ENCODE results near the gene OPCML.

OPCML gene

GRCh38 chr11:133326332-133326731 lies 206.0 kb downstream of the OPCML start:
- Histone ChIP-seq H3K4me3 (ENCODE audit: insufficient read depth, low read depth, low read length) (no peak overlapping the region), H3K27me3 (ENCODE audit: control insufficient read depth, insufficient read depth, low read length, poor library complexity, severe bottlenecking) (no peaks in the 10 kb centered on the region), H3K9me3 (ENCODE audit: control insufficient read depth, low read length) (no peaks in the 10 kb centered on the region), H3K36me3 (ENCODE audit: control insufficient read depth, insufficient read depth, low read length) (no peaks in the 10 kb centered on the region), H3K4me1 (ENCODE audit: control insufficient read depth, insufficient read depth, low read length) (no peaks in the 10 kb centered on the region), H3K27ac (ENCODE audit: insufficient read depth, low read depth, low read length, poor library complexity, severe bottlenecking) (no peak overlapping the region)
- WGBS, 2 experiments: 97% methylated on average over 2 of the region's 2 CpGs

GRCh38 chr11:133325711-133326110 lies 206.6 kb downstream of the OPCML start:
- Histone ChIP-seq H3K27me3 (ENCODE audit: control insufficient read depth, insufficient read depth, low read length, poor library complexity, severe bottlenecking) (no peaks in the 10 kb centered on the region), H3K4me3 (ENCODE audit: insufficient read depth, low read depth, low read length) (no peak overlapping the region), H3K27ac (ENCODE audit: insufficient read depth, low read depth, low read length, poor library complexity, severe bottlenecking) (no peak overlapping the region), H3K36me3 (ENCODE audit: control insufficient read depth, insufficient read depth, low read length) (no peaks in the 10 kb centered on the region), H3K9me3 (ENCODE audit: control insufficient read depth, low read length) (no peaks in the 10 kb centered on the region), H3K4me1 (ENCODE audit: control insufficient read depth, insufficient read depth, low read length) (no peaks in the 10 kb centered on the region)
- 53% methylated on average over 3 of the region's 3 CpGs for WGBS, 2 experiments

- no peaks in the 10 kb centered on the region for H3K4me1 ChIP-seq (ENCODE audit: control insufficient read depth, insufficient read depth, low read length)
- H3K27me3 ChIP-seq (ENCODE audit: control insufficient read depth, insufficient read depth, low read length, poor library complexity, severe bottlenecking): no peaks in the 10 kb centered on the region
- no peak overlapping the region for H3K4me3 ChIP-seq (ENCODE audit: insufficient read depth, low read depth, low read length)
- 83 to 88% methylated on average over 3 of the region's 3 CpGs for WGBS, 2 experiments
- no peak overlapping the region for H3K27ac ChIP-seq (ENCODE audit: insufficient read depth, low read depth, low read length, poor library complexity, severe bottlenecking)
- no peaks in the 10 kb centered on the region for H3K9me3 ChIP-seq (ENCODE audit: control insufficient read depth, low read length)
- no peaks in the 10 kb centered on the region for H3K36me3 ChIP-seq (ENCODE audit: control insufficient read depth, insufficient read depth, low read length)
Measured at GRCh38 chr11:133323354-133323753, 208.9 kb downstream of the OPCML start.

GRCh38 chr11:133318221-133318620 lies 214.1 kb downstream of the OPCML start:
- Histone ChIP-seq H3K9me3 (ENCODE audit: control insufficient read depth, low read length) (no peaks in the 10 kb centered on the region), H3K4me3 (ENCODE audit: insufficient read depth, low read depth, low read length) (no peak overlapping the region), H3K27me3 (ENCODE audit: control insufficient read depth, insufficient read depth, low read length, poor library complexity, severe bottlenecking) (no peaks in the 10 kb centered on the region), H3K27ac (ENCODE audit: insufficient read depth, low read depth, low read length, poor library complexity, severe bottlenecking) (no peak overlapping the region), H3K4me1 (ENCODE audit: control insufficient read depth, insufficient read depth, low read length) (no peaks in the 10 kb centered on the region), H3K36me3 (ENCODE audit: control insufficient read depth, insufficient read depth, low read length) (no peaks in the 10 kb centered on the region)
- WGBS, 2 experiments: 51 to 55% methylated on average over 5 of the region's 5 CpGs

GRCh38 chr11:133311230-133311629 lies 221.1 kb downstream of the OPCML start:
- H3K27me3 ChIP-seq (ENCODE audit: control insufficient read depth, insufficient read depth, low read length, poor library complexity, severe bottlenecking): no peaks in the 10 kb centered on the region
- WGBS, 2 experiments: 89 to 93% methylated on average over 1 of the region's 1 CpG
- H3K27ac ChIP-seq (ENCODE audit: insufficient read depth, low read depth, low read length, poor library complexity, severe bottlenecking): no peak overlapping the region
- no peaks in the 10 kb centered on the region for H3K9me3 ChIP-seq (ENCODE audit: control insufficient read depth, low read length)
- no peaks in the 10 kb centered on the region for H3K4me1 ChIP-seq (ENCODE audit: control insufficient read depth, insufficient read depth, low read length)
- no peak overlapping the region for H3K4me3 ChIP-seq (ENCODE audit: insufficient read depth, low read depth, low read length)
- no peaks in the 10 kb centered on the region for H3K36me3 ChIP-seq (ENCODE audit: control insufficient read depth, insufficient read depth, low read length)

- H3K9me3 ChIP-seq (ENCODE audit: control insufficient read depth, low read length): no peaks in the 10 kb centered on the region
- no peaks in the 10 kb centered on the region for H3K27me3 ChIP-seq (ENCODE audit: control insufficient read depth, insufficient read depth, low read length, poor library complexity, severe bottlenecking)
- H3K36me3 ChIP-seq (ENCODE audit: control insufficient read depth, insufficient read depth, low read length): no peaks in the 10 kb centered on the region
- no peak overlapping the region for H3K4me3 ChIP-seq (ENCODE audit: insufficient read depth, low read depth, low read length)
- 58 to 79% methylated on average over 2 of the region's 2 CpGs for WGBS, 2 experiments
- no peak overlapping the region for H3K27ac ChIP-seq (ENCODE audit: insufficient read depth, low read depth, low read length, poor library complexity, severe bottlenecking)
- no peaks in the 10 kb centered on the region for H3K4me1 ChIP-seq (ENCODE audit: control insufficient read depth, insufficient read depth, low read length)
Measured at GRCh38 chr11:133306019-133306418, 226.3 kb downstream of the OPCML start.

- Histone ChIP-seq H3K27me3 (ENCODE audit: control insufficient read depth, insufficient read depth, low read length, poor library complexity, severe bottlenecking) (no peaks in the 10 kb centered on the region), H3K9me3 (ENCODE audit: control insufficient read depth, low read length) (no peaks in the 10 kb centered on the region), H3K4me3 (ENCODE audit: insufficient read depth, low read depth, low read length) (no peak overlapping the region), H3K4me1 (ENCODE audit: control insufficient read depth, insufficient read depth, low read length) (no peaks in the 10 kb centered on the region), H3K36me3 (ENCODE audit: control insufficient read depth, insufficient read depth, low read length) (no peaks in the 10 kb centered on the region), H3K27ac (ENCODE audit: insufficient read depth, low read depth, low read length, poor library complexity, severe bottlenecking) (no peak overlapping the region)
- 91% methylated on average over 4 to 5 of the region's 5 CpGs for WGBS, 2 experiments
Measured at GRCh38 chr11:133305208-133305956, 226.9 kb downstream of the OPCML start.

- H3K36me3 ChIP-seq (ENCODE audit: control insufficient read depth, insufficient read depth, low read length): no peaks in the 10 kb centered on the region
- H3K9me3 ChIP-seq (ENCODE audit: control insufficient read depth, low read length): no peaks in the 10 kb centered on the region
- no peak overlapping the region for H3K4me3 ChIP-seq (ENCODE audit: insufficient read depth, low read depth, low read length)
- 96 to 100% methylated on average over 5 of the region's 5 CpGs for WGBS, 2 experiments
- no peak overlapping the region for H3K27ac ChIP-seq (ENCODE audit: insufficient read depth, low read depth, low read length, poor library complexity, severe bottlenecking)
- H3K4me1 ChIP-seq (ENCODE audit: control insufficient read depth, insufficient read depth, low read length): no peaks in the 10 kb centered on the region
- no peaks in the 10 kb centered on the region for H3K27me3 ChIP-seq (ENCODE audit: control insufficient read depth, insufficient read depth, low read length, poor library complexity, severe bottlenecking)
Measured at GRCh38 chr11:133303262-133303661, 229.0 kb downstream of the OPCML start.

GRCh38 chr11:133302056-133302455 lies 230.2 kb downstream of the OPCML start:
- WGBS, 2 experiments: 54 to 60% methylated on average over 3 of the region's 3 CpGs
- Histone ChIP-seq H3K4me1 (ENCODE audit: control insufficient read depth, insufficient read depth, low read length) (no peaks in the 10 kb centered on the region), H3K4me3 (ENCODE audit: insufficient read depth, low read depth, low read length) (no peak overlapping the region), H3K36me3 (ENCODE audit: control insufficient read depth, insufficient read depth, low read length) (no peaks in the 10 kb centered on the region), H3K27me3 (ENCODE audit: control insufficient read depth, insufficient read depth, low read length, poor library complexity, severe bottlenecking) (no peaks in the 10 kb centered on the region), H3K27ac (ENCODE audit: insufficient read depth, low read depth, low read length, poor library complexity, severe bottlenecking) (no peak overlapping the region), H3K9me3 (ENCODE audit: control insufficient read depth, low read length) (no peaks in the 10 kb centered on the region)

- no peaks in the 10 kb centered on the region for H3K9me3 ChIP-seq (ENCODE audit: control insufficient read depth, low read length)
- no peaks in the 10 kb centered on the region for H3K4me1 ChIP-seq (ENCODE audit: control insufficient read depth, insufficient read depth, low read length)
- H3K27ac ChIP-seq (ENCODE audit: insufficient read depth, low read depth, low read length, poor library complexity, severe bottlenecking): no peak overlapping the region
- no peaks in the 10 kb centered on the region for H3K27me3 ChIP-seq (ENCODE audit: control insufficient read depth, insufficient read depth, low read length, poor library complexity, severe bottlenecking)
- WGBS, 2 experiments: 92 to 97% methylated on average over 3 of the region's 3 CpGs
- no peak overlapping the region for H3K4me3 ChIP-seq (ENCODE audit: insufficient read depth, low read depth, low read length)
- H3K36me3 ChIP-seq (ENCODE audit: control insufficient read depth, insufficient read depth, low read length): no peaks in the 10 kb centered on the region
Measured at GRCh38 chr11:133300666-133301065, 231.6 kb downstream of the OPCML start.
